Measurements from ENCODE around the gene TRPM8.

The TRPM8 gene

GRCh38 chr2:234005126-234005525 lies 88.0 kb downstream of the TRPM8 start:
- no peak for DNase-seq

GRCh38 chr2:234006501-234006900 lies 89.3 kb downstream of the TRPM8 start:
- no peak for DNase-seq

GRCh38 chr2:234014427-234014826 lies 97.3 kb downstream of the TRPM8 start:
- DNase-seq: no peak

GRCh38 chr2:234015861-234016260 lies 98.7 kb downstream of the TRPM8 start:
- DNase-seq: no peak

DNA sequence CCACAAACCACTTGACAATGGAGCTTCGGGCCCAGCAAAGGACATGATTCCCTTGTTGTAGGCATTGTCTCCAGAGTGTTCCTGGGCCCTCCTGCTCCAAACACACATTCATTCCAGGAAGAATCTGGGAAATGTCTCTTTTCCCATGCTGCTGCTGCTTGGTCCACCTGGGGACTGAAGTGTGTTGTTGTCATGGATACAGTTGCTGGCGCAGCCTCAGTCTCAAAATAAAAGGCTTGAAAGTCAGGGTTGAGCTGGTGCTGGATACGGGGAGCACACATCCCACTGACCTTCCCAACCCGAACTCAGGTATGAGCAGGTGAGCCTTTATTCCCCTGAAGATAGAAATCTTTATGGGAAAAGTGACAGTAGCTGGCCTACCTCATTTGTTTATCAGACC lies 102.7 kb downstream of the TRPM8 start:
- DNase-seq: no peak

GRCh38 chr2:234020332-234020731 lies 103.2 kb downstream of the TRPM8 start:
- no peak for DNase-seq

DNA sequence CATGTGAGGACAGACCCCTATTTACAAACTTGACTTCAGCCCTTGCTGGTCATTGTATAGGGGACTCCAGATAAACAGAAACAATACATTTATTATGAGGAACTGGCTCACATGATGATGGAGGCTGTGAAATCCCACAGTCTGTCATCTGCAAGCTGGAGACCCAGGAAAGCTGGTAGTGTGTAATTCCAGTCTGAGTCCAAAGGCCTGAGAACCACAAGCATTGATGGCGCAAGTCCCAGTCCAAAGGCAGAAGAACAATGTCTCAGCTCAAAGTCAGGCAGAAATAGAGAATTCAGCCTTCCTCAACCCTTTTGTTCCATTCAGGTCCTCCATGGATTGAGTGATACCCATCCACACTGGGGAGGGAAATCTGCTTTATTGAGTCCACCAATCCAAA lies 105.3 kb downstream of the TRPM8 start:
- DNase-seq: no peak

- DNase-seq: no peak
Observed at GRCh38 chr2:234024304-234024703, 107.1 kb downstream of the TRPM8 start.

- no peak for DNase-seq
Observed at GRCh38 chr2:234025466-234025865, 108.3 kb downstream of the TRPM8 start.

GRCh38 chr2:234025891-234026401 lies 108.8 kb downstream of the TRPM8 start:
- DNase-seq: peak; percentile 89

DNA sequence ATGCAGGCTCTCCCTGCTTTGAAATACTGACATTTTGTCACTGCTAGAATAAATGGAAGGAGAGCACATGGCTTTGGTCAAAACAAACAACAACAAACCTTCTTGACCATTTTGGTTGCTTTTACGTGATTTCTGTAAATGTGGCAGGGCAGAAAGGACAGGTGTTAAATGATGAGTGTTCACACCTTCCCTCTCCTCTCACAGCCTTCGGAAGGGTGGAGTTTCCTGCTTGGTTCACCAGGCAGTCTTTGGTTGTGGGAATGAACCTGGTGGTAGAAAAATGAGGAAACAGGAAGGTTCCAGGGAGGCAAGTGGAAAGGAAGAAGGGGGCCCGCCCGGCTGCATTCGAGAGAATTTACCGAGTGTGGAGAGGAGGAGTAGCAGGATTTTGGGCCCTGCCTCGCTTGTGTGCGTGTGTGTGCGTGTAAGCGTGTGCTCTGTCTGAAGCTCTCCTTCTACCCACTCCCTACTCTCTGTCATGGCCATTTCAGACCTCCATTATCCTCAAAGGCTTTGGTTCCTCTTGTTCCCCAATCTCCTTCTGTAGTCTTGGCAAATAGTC lies 109.6 kb downstream of the TRPM8 start:
- DNase-seq: no peak

GRCh38 chr2:234027641-234028040 lies 110.5 kb downstream of the TRPM8 start:
- no peak for DNase-seq

DNA sequence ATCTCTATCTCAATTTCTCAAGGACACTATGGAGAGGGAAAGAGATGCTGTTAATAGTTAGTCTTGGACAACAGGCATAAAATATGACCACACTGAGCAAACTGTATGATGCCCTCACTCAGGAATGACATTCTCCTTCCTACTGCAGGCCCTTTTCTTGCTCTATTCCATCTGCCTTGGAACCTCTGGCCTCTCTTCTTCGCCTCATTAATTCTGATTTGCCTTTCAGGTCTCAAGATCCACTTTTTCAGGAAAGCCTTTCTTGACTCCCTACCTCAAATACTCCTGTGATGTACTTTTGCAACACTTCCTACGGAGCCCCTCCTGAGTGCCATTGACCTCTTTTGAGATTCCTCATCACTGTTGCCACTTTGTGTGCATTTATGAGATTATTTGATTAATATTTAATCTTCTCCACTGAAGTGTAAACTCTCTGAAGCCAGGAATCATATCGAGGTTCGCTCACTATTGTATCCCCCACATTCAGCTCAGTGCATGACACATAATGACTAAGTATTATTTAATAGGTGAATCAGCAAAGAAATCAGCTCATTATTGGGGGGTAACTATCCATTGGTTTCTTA lies 112.1 kb downstream of the TRPM8 start:
- DNase-seq: no peak

DNA sequence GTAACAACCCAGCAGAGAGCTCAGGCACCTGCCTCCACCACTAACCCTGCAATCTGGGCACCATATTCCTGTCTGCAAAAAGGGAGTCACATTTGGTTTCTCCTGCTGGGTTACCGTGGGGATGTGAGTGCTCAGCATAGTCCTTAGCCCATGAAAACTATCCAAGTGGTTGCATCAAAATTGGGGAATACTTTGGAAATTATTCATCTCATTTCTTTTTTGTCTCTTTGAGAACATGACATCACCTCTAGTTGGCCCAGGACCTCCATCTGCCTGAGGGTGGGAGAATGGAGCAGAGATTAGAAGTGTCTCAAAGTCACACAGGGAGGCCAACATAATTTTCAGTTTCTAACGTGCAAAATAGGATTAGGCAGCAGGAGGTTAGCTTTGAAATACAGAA lies 114.0 kb downstream of the TRPM8 start:
- DNase-seq: no peak

- DNase-seq: no peak
Observed at GRCh38 chr2:234032279-234032856, 115.2 kb downstream of the TRPM8 start.

DNA sequence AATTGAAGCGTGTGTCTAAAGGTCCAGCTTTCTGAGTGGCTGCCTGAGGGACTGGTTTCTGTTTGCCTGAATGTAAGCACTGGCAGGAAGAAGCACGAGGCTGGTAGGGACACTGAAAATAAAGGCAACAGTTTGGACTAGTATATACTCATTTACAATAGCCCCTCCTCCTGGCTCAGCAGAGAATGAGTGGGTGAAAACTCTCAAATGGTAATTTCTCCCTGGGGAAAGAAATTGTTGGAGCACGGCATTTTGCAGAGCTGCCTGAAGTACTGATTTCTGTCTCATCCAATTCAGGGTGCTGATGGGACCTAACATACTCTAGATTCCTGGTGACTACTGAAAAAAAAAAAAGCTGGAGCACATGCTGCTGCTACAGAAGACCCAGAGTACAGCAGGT lies 116.0 kb downstream of the TRPM8 start:
- DNase-seq: no peak

DNA sequence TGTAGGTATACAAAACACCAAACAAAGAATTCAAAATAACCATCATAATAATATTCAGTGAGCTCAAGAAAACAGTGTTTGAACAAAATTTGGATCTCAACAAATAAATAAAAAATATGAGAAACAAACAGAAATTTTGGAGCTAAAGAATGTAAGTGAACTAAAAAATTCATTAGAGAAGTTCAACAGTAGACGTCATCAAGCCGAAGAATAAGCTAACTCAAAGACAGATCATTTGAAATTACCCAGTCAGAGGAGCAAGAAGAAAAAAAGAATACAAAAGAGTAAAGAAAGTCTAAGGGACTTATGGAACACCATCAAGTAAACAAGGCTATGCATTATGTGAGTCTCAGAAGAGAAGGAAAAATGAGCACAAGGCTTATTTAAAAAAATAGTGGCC lies 116.7 kb downstream of the TRPM8 start:
- no peak for DNase-seq

- DNase-seq: no peak
Observed at GRCh38 chr2:234038076-234038802, 121.1 kb downstream of the TRPM8 start.

DNA sequence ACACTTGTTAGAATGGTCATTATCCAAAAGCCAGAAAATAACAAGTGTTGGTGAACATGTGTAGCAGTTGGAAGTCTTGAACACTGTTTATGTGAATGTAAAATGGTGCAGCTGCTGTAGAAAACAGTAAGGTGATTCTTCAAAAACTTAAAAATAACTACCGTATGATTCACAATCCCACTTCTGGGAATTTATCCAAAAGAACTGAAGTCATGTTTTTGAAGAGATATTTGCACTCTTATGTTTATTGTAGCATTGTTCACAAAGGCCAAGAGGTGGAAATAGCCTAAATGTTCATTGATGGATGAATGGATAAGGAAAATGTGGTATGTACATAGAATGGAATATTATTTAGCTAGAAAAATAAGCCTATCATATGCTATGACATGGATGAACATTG lies 127.0 kb downstream of the TRPM8 start:
- no peak for DNase-seq

- DNase-seq: no peak
Observed at GRCh38 chr2:234046521-234046920, 129.3 kb downstream of the TRPM8 start.

GRCh38 chr2:234047361-234047760 lies 130.2 kb downstream of the TRPM8 start:
- no peak for DNase-seq

DNA sequence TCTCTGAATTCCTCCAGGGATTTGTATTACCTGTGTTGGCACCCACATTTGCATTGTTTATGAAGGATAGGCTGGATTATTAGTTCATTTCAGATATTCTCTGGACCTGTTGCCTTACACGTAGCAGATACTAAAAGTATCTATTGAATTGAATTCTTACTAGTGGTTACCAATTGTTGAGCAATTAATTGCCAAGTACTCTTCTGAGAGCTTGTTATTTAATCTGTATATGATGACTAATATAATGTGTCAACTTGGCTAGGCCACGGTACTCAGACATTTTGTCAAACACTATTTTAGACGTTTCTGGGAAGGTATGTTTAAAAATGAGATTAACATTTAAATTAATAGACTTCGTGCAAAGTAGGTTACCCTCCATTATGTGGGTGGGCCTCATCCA lies 130.9 kb downstream of the TRPM8 start:
- no peak for DNase-seq

GRCh38 chr2:234050455-234051135 lies 133.4 kb downstream of the TRPM8 start, which contains the start of gene SPP2:
TSS of gene SPP2 (plus strand) at chr2:234050702. CDS start at chr2:234050787, 85 bp downstream.
- DNase-seq: no peak
